HEK293T (cell line): ENCODE measurements around the gene PLK4.

Experiments
- CTCF ChIA-PET: fragments of 350-600 bp; formaldehyde crosslinking; extraction: SDS; loops from one replicate; lab custom pipeline; 2021; ENCODE audit warnings: antibody characterized with exemption, inconsistent platforms; lab: Yijun Ruan, JAX
- POLR2A ChIA-PET: fragments of 350-600 bp; formaldehyde crosslinking; extraction: SDS; loops from one replicate; lab custom pipeline; 2020; ENCODE audit warnings: antibody characterized with exemption, inconsistent platforms; lab: Yijun Ruan, JAX
- DNase-seq: peaks from one replicate; pipeline ENCODE4 v3.0.0; 2012; ENCODE audit warnings: mixed read lengths; ENCODE audit errors: extremely low spot score
- ARNT ChIP-seq: fragments of 450-650 bp; IDR thresholded peaks from 2 replicates; pipeline ENCODE4 v1.6.1; 2017; ENCODE audit warnings: mild to moderate bottlenecking
- BHLHE40 ChIP-seq: fragments of 450-650 bp; IDR thresholded peaks from 2 replicates; pipeline ENCODE4 v1.6.1; 2016; ENCODE audit warnings: mild to moderate bottlenecking, moderate library complexity, borderline replicate concordance
- CTBP1 ChIP-seq: fragments of 450-650 bp; IDR thresholded peaks from 2 replicates; pipeline ENCODE4 v1.6.1; 2016; ENCODE audit warnings: borderline replicate concordance
- ELF4 ChIP-seq: fragments of 450-650 bp; IDR thresholded peaks from 2 replicates; pipeline ENCODE4 v1.6.1; 2017; ENCODE audit warnings: antibody characterized with exemption
- FOXA1 ChIP-seq: fragments of 450-650 bp; IDR thresholded peaks from 2 replicates; pipeline ENCODE4 v1.6.1; 2016; ENCODE audit warnings: mild to moderate bottlenecking
- FOXK2 ChIP-seq: fragments of 450-650 bp; IDR thresholded peaks from 2 replicates; pipeline ENCODE4 v1.6.1; 2016; ENCODE audit warnings: mild to moderate bottlenecking
- FOXM1 ChIP-seq: fragments of 450-650 bp; IDR thresholded peaks from 2 replicates; pipeline ENCODE4 v1.6.1; 2017; ENCODE audit warnings: mild to moderate bottlenecking, borderline replicate concordance
- HDGF ChIP-seq: fragments of 450-650 bp; IDR thresholded peaks from 2 replicates; pipeline ENCODE4 v1.6.1; 2017; ENCODE audit warnings: antibody characterized with exemption, borderline replicate concordance
- L3MBTL2 ChIP-seq: fragments of 450-650 bp; conservative IDR thresholded peaks from 2 replicates; pipeline ENCODE4 v1.6.1; 2016; ENCODE audit warnings: mild to moderate bottlenecking
- LEF1 ChIP-seq: fragments of 450-650 bp; IDR thresholded peaks from 2 replicates; pipeline ENCODE4 v1.6.1; 2017; ENCODE audit warnings: mild to moderate bottlenecking, borderline replicate concordance
- NFRKB ChIP-seq: fragments of 450-650 bp; IDR thresholded peaks from 2 replicates; pipeline ENCODE4 v1.6.1; 2016; ENCODE audit warnings: mild to moderate bottlenecking, moderate library complexity
- SP1 ChIP-seq: fragments of 450-650 bp; IDR thresholded peaks from 2 replicates; pipeline ENCODE4 v1.6.1; 2017
- SUZ12 ChIP-seq: fragments of 450-650 bp; IDR thresholded peaks from 2 replicates; pipeline ENCODE4 v1.6.1; 2016; ENCODE audit warnings: mild to moderate bottlenecking
- TARDBP ChIP-seq: fragments of 450-650 bp; IDR thresholded peaks from 2 replicates; pipeline ENCODE4 v1.6.1; 2016
- ZNF384 ChIP-seq: fragments of 450-650 bp; IDR thresholded peaks from 2 replicates; pipeline ENCODE4 v1.6.1; 2016
- TF ChIP-seq, protein P1 (sequence below): fragments of 450-650 bp; IDR thresholded peaks from 2 replicates; pipeline ENCODE4 v1.6.1; 2016

Gene PLK4

DNA sequence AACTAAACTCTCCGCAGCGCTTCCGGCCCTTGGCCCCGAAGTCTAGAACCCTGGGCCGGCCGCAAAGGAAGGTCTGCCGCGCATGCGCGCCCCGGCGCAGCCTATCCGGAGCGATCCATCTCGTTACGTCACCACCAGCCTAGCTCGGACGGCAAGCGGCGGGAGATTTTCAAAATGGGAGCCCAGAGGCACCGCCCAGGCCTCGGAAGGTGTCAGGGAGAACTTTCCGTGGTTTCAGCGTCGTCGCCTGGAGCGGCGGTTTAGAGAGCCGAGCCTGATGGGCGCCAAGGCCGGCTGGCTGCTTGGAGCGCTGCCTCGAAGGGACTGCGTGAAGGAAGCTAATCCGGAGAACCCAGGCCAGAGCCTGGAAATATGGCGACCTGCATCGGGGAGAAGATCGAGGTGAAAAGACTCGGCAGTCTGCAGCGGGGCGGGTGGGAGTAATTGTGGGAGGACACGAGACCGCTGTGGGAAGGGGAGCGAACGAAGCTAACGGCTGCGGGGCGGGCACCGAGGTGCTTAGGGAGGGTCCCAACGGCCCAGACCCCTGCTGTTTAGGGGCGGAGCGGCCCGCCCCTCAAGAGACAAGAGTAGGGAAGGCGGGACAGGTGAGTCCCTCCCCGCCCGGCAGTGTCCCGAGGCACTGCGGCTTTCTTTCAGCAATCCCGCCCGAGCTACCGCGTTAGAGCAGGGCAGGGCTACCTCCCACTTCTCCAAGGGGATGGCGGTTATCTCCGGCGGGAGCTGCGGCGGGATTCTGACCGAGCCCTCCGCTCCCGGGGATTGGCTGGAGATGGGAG lies at the start of gene PLK4:
PLK4 (plus strand) TSS at position 131 of the 800 bp plus-strand sequence; CDS start at position 373, 242 bp downstream.
- POLR2A ChIA-PET = interaction anchor here (0.6 to 1.7 kb wide), 17 partner anchors 9 to 447 kb away, joined by 3 to 21 read pairs (median 4); partner anchors contain the start of genes ABHD18, HSPA4L, LARP1B and MFSD8

DNA sequence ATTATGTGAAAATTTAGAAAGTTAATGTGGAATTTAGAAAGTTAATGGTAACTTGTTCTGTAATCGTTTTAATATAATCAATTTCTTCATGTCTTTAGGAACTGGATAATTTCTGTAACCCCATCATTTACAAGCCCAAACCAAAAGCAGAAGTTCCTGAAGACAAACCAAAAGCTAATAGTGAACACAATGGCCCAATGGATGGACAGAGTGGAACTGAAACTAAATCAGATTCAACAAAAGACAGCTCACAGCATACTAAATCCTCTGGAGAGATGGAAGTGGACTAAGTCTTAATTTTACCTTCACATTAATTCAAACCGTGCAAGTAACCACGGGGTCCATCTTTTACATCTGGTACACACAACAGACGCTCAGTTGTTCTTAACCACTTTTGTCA lies 48.1 kb upstream of the PLK4 start:
- TF ChIP-seq CTBP1 (no peak), FOXK2 (no peak), TARDBP (no peak), L3MBTL2 (no peak), FOXA1 (no peak), SP1 (no peak), BHLHE40 (no peak), ARNT (no peak), FOXM1 (no peak), NFRKB (no peak), LEF1 (no peak), HDGF (no peak), SUZ12 (no peak), ZNF384 (no peak), ELF4 (no peak)
- TF ChIP-seq, protein P1, sequence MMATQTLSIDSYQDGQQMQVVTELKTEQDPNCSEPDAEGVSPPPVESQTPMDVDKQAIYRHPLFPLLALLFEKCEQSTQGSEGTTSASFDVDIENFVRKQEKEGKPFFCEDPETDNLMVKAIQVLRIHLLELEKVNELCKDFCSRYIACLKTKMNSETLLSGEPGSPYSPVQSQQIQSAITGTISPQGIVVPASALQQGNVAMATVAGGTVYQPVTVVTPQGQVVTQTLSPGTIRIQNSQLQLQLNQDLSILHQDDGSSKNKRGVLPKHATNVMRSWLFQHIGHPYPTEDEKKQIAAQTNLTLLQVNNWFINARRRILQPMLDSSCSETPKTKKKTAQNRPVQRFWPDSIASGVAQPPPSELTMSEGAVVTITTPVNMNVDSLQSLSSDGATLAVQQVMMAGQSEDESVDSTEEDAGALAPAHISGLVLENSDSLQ = no peak
- ChIA-PET CTCF (no interaction called here), POLR2A (interaction anchor here (0.7 kb wide), 1 partner anchor 133 kb away, joined by 3 read pairs; the partner anchor contains the start of genes ABHD18 and MFSD8)
- no peak for DNase-seq

More for the DNA sequence above, at the start of gene PLK4:
- TF ChIP-seq FOXA1 = no peak
- TF ChIP-seq FOXM1 = no peak
- TF ChIP-seq HDGF = no peak
- TF ChIP-seq ZNF384 = no peak
- TF ChIP-seq, protein P1 = no peak
- no peak for TF ChIP-seq LEF1
- TF ChIP-seq BHLHE40 = no peak
- TF ChIP-seq ARNT = no peak
- TF ChIP-seq L3MBTL2 = peak; percentile 88
- peak; percentile 93 for TF ChIP-seq NFRKB
- no peak for TF ChIP-seq FOXK2
- TF ChIP-seq ELF4 = peak; percentile 65
- TF ChIP-seq SP1 = no peak
- CTCF ChIA-PET = interaction anchor here (0.6 kb wide), 1 partner anchor 181 kb away, joined by 3 read pairs; no protein-coding TSS in a partner anchor
- peak; percentile 95 for DNase-seq

DNA sequence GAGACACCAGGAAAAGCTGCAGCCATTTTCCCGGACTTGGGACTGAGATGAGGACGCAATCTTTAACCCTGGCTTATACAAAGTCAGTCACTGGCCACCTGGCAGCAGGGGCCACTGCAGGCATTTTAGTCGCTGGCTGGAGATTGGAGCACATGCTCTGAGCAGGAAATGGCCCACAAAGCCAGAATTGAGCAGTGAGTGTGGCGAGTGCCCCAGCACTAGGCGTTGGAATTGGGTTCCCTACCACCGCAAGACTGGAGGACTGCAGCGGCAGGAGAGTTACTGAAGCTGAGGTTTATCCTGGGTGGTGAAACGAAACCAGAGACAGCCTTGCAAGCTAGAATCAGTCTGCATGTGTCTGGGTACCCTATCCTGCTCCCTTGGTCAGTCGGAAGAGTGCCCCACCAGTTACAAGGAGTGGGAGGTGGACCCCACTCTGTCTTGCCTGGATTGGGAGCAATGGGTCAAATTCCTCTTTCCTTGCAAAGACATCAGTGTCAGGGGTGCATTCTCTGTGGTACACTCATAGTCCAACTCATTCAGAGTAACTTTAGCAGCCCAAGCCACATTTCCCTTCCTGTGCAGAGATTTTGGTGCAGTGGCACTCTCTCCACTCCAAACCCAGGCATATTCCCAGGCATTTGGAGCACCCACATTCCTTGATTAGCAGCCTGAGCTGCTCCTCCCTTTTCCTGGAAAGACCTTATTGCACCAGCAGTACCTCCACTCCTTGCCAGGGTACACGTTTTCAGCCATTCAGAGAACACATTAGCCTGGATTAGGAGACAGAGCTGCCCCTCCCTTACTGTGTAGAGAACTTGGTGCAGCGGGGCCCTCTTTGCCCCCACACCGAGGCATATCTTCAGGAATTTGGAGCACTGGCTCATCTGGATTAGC lies 36.7 kb upstream of the PLK4 start:
- CTCF ChIA-PET = no interaction called here
- no peak for DNase-seq
- POLR2A ChIA-PET = interaction anchor here (1.0 kb wide), 1 partner anchor 30 kb away, joined by 3 read pairs; no protein-coding TSS in a partner anchor
- no peak for TF ChIP-seq CTBP1
- no peak for TF ChIP-seq L3MBTL2
- no peak for TF ChIP-seq SP1
- no peak for TF ChIP-seq FOXM1
- no peak for TF ChIP-seq FOXA1
- no peak for TF ChIP-seq NFRKB
- TF ChIP-seq ARNT = no peak
- TF ChIP-seq, protein P1 = no peak
- TF ChIP-seq TARDBP = no peak
- no peak for TF ChIP-seq SUZ12
- no peak for TF ChIP-seq ELF4
- TF ChIP-seq BHLHE40 = no peak
- TF ChIP-seq FOXK2 = no peak
- no peak for TF ChIP-seq HDGF
- no peak for TF ChIP-seq ZNF384
- TF ChIP-seq LEF1 = no peak

DNA sequence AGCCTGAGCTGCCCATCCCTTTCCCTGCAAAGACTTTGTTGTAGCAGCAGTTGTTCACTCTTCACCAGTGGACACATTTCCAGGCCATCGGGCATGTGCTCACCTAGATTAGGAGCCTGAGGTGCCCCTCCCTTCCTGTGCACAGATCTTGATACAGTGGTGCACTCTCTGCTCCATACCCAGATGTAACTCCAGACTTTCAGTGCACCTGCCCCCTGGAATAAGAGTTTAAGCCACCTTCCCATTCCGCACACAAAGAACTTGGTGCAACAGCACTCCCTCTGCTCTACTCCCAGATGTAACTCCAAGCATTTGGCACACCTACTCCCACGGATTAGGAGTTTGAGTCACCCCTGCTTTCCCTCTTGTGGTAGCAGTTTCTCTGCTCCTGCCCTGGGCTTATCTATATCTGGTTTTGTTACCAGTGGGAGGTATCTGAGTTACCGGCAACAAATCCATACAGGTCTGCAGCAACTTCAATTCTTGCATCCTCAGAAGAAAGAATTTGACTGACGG lies 36.0 kb upstream of the PLK4 start:
- TF ChIP-seq FOXK2 (no peak), ELF4 (no peak), BHLHE40 (no peak), ARNT (no peak), ZNF384 (no peak), TARDBP (no peak), NFRKB (no peak), HDGF (no peak), SP1 (no peak), CTBP1 (no peak), FOXA1 (no peak), FOXM1 (no peak), LEF1 (no peak), SUZ12 (no peak)
- TF ChIP-seq, protein P1 = no peak
- CTCF ChIA-PET = no interaction called here
- DNase-seq = no peak
- POLR2A ChIA-PET = no interaction called here
